Measurements from ENCODE around the gene RAMP3.

RAMP3 gene

GRCh38 chr7:45230611-45231165, 73.1 kb downstream of the RAMP3 start:
- H2AFZ ChIP-seq (ENCODE audit: low read length), result no peak overlapping the region
- no peaks in the 10 kb centered on the region for H4K20me1 ChIP-seq (ENCODE audit: insufficient read depth, low read length, poor library complexity, severe bottlenecking)
- H3K9ac ChIP-seq (ENCODE audit: low read depth, low read length, poor library complexity, severe bottlenecking), result no peak overlapping the region
- TF ChIP-seq CTCF (conservative IDR thresholded peaks at IDR 0.05; ENCODE audit: low read length), result no peak
- TF ChIP-seq EZH2phosphoT487 (IDR thresholded peaks at IDR 0.05; ENCODE audit: borderline replicate concordance), result no peak
- no peak overlapping the region for H3K4me3 ChIP-seq (ENCODE audit: low read length, poor library complexity, severe bottlenecking)
- H3K9me3 ChIP-seq (ENCODE audit: insufficient read depth, low read depth, low read length), result no peaks in the 10 kb centered on the region
- H3K4me1 ChIP-seq (ENCODE audit: insufficient read depth, low read length, poor library complexity, severe bottlenecking), result no peaks in the 10 kb centered on the region
- H3F3A ChIP-seq (ENCODE audit: low read depth), result no peaks in the 10 kb centered on the region
- H3K4me2 ChIP-seq (ENCODE audit: low read depth, low read length, poor library complexity, severe bottlenecking), result no peak overlapping the region
- H3K27me3 ChIP-seq (ENCODE audit: insufficient read depth, low read length, poor library complexity, severe bottlenecking), result no peaks in the 10 kb centered on the region
- no peaks in the 10 kb centered on the region for H3K9me2 ChIP-seq (replicated peaks; ENCODE audit: low read depth, low read length)
- H3K36me3 ChIP-seq (ENCODE audit: insufficient read depth, low read length), result no peaks in the 10 kb centered on the region
- no peaks in the 10 kb centered on the region for H3K79me2 ChIP-seq (ENCODE audit: insufficient read depth, low read length)

- Histone ChIP-seq H3K4me2 (ENCODE audit: low read depth, low read length, poor library complexity, severe bottlenecking) (no peak overlapping the region), H2AFZ (ENCODE audit: low read length) (no peak overlapping the region), H3K27me3 (ENCODE audit: insufficient read depth, low read length, poor library complexity, severe bottlenecking) (no peaks in the 10 kb centered on the region), H3K4me3 (ENCODE audit: low read length, poor library complexity, severe bottlenecking) (no peak overlapping the region), H3K4me1 (ENCODE audit: insufficient read depth, low read length, poor library complexity, severe bottlenecking) (no peaks in the 10 kb centered on the region), H3F3A (ENCODE audit: low read depth) (no peaks in the 10 kb centered on the region), H3K9ac (ENCODE audit: low read depth, low read length, poor library complexity, severe bottlenecking) (no peak overlapping the region), H3K36me3 (ENCODE audit: insufficient read depth, low read length) (no peaks in the 10 kb centered on the region), H3K9me3 (ENCODE audit: insufficient read depth, low read depth, low read length) (no peaks in the 10 kb centered on the region), H3K9me2 (replicated peaks; ENCODE audit: low read depth, low read length) (no peaks in the 10 kb centered on the region), H3K79me2 (ENCODE audit: insufficient read depth, low read length) (no peaks in the 10 kb centered on the region), H4K20me1 (ENCODE audit: insufficient read depth, low read length, poor library complexity, severe bottlenecking) (no peaks in the 10 kb centered on the region)
- no peak for TF ChIP-seq EZH2phosphoT487 (IDR thresholded peaks at IDR 0.05; ENCODE audit: borderline replicate concordance)
- no peak for TF ChIP-seq CTCF (conservative IDR thresholded peaks at IDR 0.05; ENCODE audit: low read length)
These were observed 75.7 kb downstream of the RAMP3 start for GRCh38 chr7:45233249-45233775.

Data from Loucy (cell line).